Caco-2 (cell line): Measurements from ENCODE around the gene RAB11FIP5. TPM values are rescaled to one million over a fixed set of nuclear protein-coding genes. Genes with fewer than 3 reads are reported as not detected.

Experiments
- BruUV-seq: library from RNA; stranded (reverse); fragments of 400-500 nt; replicated peaks from 2 replicates; lab custom pipeline; 2021; lab: Mats Ljungman, UMichigan
- CTCF ChIA-PET: fragments of 300-600 bp; sonication (Branson Sonifier 250); formaldehyde crosslinking; loops from one replicate; lab custom pipeline; 2022; ENCODE audit warnings: antibody characterized with exemption; lab: Charles Lee
- POLR2A ChIA-PET: fragments of 300-600 bp; sonication (Branson Sonifier 250); formaldehyde crosslinking; loops from one replicate; lab custom pipeline; 2022; ENCODE audit warnings: antibody characterized with exemption; lab: Charles Lee
- DNase-seq, 2 experiments: peaks; one replicate each; pipeline versions ENCODE4 v3.0.0 to v3.0.0-alpha.2; 2020 to 2022
- H3K27me3 ChIP-seq: replicated peaks from 2 replicates; pipeline ENCODE4 v1.6.0; 2011; ENCODE audit warnings: low read length; ENCODE audit not compliant: control insufficient read depth, insufficient read depth
- H3K36me3 ChIP-seq: 2 replicates; pipeline ENCODE4 v1.5.1; 2011; ENCODE audit warnings: low read length; ENCODE audit not compliant: control insufficient read depth, insufficient read depth
- H3K4me1 ChIP-seq: fragments of 250-450 bp; sonication (Bioruptor Pico); 2 replicates; pipeline ENCODE4 v1.5.1; 2020; ENCODE audit warnings: mild to moderate bottlenecking
- H3K4me3 ChIP-seq: 2 replicates; pipeline ENCODE4 v1.5.1; 2011; ENCODE audit warnings: low read depth, mild to moderate bottlenecking, control low read depth, low read length
- H3K9me3 ChIP-seq: fragments of 250-450 bp; sonication (Bioruptor Pico); 2 replicates; pipeline ENCODE4 v1.5.1; 2020; ENCODE audit warnings: mild to moderate bottlenecking, moderate library complexity
- H3K27ac Mint-ChIP-seq: one replicate; pipeline ENCODE4 v1.8.0; 2022; ENCODE audit warnings: mixed read lengths; ENCODE audit not compliant: unreplicated experiment
- H3K27me3 Mint-ChIP-seq: one replicate; pipeline ENCODE4 v1.8.0; 2022; ENCODE audit warnings: mixed read lengths; ENCODE audit not compliant: insufficient read depth, unreplicated experiment
- H3K36me3 Mint-ChIP-seq: one replicate; pipeline ENCODE4 v1.8.0; 2022; ENCODE audit warnings: mild to moderate bottlenecking, mixed read lengths; ENCODE audit not compliant: insufficient read depth, unreplicated experiment
- H3K4me1 Mint-ChIP-seq: one replicate; pipeline ENCODE4 v1.8.0; 2022; ENCODE audit warnings: low read depth, mixed read lengths; ENCODE audit not compliant: unreplicated experiment
- H3K4me3 Mint-ChIP-seq: one replicate; pipeline ENCODE4 v1.8.0; 2022; ENCODE audit warnings: mild to moderate bottlenecking, moderate library complexity, mixed read lengths; ENCODE audit not compliant: unreplicated experiment
- H3K9me3 Mint-ChIP-seq: one replicate; pipeline ENCODE4 v1.8.0; 2022; ENCODE audit warnings: mixed read lengths; ENCODE audit not compliant: unreplicated experiment
- intact Hi-C: fragments of 100-400 bp; cut with micrococcal nuclease; formaldehyde crosslinking; loops from one replicate; pipeline ENCODE4 v1.10.0; 2022; ENCODE audit not compliant: unreplicated experiment
- total RNA-seq: library from RNA; stranded (reverse); gene quantifications from 2 replicates; pipeline ENCODE4 v1.2.3, GENCODE V29; 2022
- TF ChIP-seq, protein P1 (sequence below), 2 experiments: fragments of 200-600 bp in 1 of 2; IDR thresholded peaks; 1 replicate in 1 of 2; 2 replicates in 1 of 2; pipeline versions ENCODE4 v1.5.1 to v1.8.0; 2011 to 2022; ENCODE audit warnings: antibody characterized with exemption in 1 of 2, control low read depth in 1 of 2, inconsistent platforms in 1 of 2, low read depth in 1 of 2, low read length in 1 of 2, mild to moderate bottlenecking in 1 of 2, moderate library complexity in 1 of 2; ENCODE audit not compliant: insufficient read depth in 1 of 2, severe bottlenecking in 1 of 2, unreplicated experiment in 1 of 2

The RAB11FIP5 gene
- total RNA-seq, 1 experiment from 2014 or later = 17.3 TPM

DNA sequence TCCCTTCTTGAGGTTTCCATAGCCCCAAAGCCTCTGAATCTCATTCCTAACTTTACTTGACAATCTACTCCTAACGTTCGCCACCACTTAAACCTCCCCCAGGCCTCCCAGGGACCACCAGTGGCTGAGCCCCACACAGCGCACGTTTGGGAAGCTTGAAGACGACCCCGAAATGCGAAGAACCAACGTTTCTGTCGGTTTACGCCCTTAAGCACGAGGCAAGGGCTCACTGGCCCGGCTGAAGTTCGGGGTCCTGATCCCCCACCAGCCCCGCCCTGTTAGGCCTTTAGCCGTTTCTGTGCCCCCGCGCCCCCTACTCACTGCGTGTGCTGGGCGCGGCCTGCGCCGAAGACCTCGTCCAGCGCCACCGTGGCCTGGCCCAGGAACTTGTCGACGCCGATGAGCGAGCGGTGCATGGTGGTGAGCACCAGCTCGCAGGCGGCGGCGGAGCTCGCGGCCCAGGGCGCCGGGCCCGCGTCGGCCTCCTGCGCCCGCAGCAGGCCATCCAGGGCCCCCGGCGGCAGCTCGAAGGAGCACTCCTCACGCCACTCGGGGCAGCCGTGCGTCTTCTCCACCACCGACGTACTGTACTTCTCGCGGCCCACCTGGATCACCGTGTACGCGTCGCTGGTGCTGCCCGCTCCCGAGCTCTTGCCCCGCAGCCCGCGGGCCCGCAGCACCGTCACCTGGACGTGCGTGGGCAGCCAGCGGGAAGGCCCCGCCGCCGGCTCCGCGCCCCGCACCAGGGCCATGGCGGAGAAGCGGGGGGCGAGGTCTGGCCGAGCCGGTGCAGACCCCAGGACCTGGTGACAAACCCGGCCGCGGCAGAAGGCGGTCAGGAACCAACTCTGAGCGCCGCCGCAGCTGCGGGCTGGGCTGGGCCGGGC lies 479 bp downstream of the RAB11FIP5 start:
- peak overlapping the region; percentile 92 for H3K4me3 ChIP-seq
- H3K4me1 ChIP-seq = peaks cover 13% of the 10 kb centered on the region
- ChIA-PET POLR2A (interaction anchor here (0.6 kb wide), 1 partner anchor 25 kb away, joined by 4 read pairs; no protein-coding TSS in a partner anchor), CTCF (interaction anchor here (0.6 to 2.0 kb wide), 7 partner anchors 23 to 1555 kb away, joined by 3 to 14 read pairs (median 3); no protein-coding TSS in a partner anchor)
- Mint-ChIP-seq H3K9me3 (no peaks in the 10 kb centered on the region), H3K4me1 (peaks cover 15% of the 10 kb centered on the region), H3K27ac (peak overlapping the region; percentile 78), H3K27me3 (no peaks in the 10 kb centered on the region), H3K4me3 (peak overlapping the region; percentile 81), H3K36me3 (peaks cover 6% of the 10 kb centered on the region)
- no peaks in the 10 kb centered on the region; the same call in 1 of the 2 replicates for H3K36me3 ChIP-seq
- TF ChIP-seq, protein P1, sequence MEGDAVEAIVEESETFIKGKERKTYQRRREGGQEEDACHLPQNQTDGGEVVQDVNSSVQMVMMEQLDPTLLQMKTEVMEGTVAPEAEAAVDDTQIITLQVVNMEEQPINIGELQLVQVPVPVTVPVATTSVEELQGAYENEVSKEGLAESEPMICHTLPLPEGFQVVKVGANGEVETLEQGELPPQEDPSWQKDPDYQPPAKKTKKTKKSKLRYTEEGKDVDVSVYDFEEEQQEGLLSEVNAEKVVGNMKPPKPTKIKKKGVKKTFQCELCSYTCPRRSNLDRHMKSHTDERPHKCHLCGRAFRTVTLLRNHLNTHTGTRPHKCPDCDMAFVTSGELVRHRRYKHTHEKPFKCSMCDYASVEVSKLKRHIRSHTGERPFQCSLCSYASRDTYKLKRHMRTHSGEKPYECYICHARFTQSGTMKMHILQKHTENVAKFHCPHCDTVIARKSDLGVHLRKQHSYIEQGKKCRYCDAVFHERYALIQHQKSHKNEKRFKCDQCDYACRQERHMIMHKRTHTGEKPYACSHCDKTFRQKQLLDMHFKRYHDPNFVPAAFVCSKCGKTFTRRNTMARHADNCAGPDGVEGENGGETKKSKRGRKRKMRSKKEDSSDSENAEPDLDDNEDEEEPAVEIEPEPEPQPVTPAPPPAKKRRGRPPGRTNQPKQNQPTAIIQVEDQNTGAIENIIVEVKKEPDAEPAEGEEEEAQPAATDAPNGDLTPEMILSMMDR (IDR thresholded peaks at IDR 0.05; ENCODE audit: insufficient read depth in 1 of 2, low read depth in 1 of 2, low read length in 1 of 2, severe bottlenecking in 1 of 2, unreplicated experiment in 1 of 2) = no peak
- H3K27me3 ChIP-seq = no peaks in the 10 kb centered on the region; the same call in 1 of the 2 replicates
- H3K9me3 ChIP-seq = no peaks in the 10 kb centered on the region
- no TSS peak for BruUV-seq
- intact Hi-C loops = loop anchor here (2.0 to 5.0 kb wide), 2 partner anchors 27 to 195 kb away; partner anchors contain the start of gene EMX1
- peak in 1 of 2 experiments; percentile 62 for DNase-seq

DNA sequence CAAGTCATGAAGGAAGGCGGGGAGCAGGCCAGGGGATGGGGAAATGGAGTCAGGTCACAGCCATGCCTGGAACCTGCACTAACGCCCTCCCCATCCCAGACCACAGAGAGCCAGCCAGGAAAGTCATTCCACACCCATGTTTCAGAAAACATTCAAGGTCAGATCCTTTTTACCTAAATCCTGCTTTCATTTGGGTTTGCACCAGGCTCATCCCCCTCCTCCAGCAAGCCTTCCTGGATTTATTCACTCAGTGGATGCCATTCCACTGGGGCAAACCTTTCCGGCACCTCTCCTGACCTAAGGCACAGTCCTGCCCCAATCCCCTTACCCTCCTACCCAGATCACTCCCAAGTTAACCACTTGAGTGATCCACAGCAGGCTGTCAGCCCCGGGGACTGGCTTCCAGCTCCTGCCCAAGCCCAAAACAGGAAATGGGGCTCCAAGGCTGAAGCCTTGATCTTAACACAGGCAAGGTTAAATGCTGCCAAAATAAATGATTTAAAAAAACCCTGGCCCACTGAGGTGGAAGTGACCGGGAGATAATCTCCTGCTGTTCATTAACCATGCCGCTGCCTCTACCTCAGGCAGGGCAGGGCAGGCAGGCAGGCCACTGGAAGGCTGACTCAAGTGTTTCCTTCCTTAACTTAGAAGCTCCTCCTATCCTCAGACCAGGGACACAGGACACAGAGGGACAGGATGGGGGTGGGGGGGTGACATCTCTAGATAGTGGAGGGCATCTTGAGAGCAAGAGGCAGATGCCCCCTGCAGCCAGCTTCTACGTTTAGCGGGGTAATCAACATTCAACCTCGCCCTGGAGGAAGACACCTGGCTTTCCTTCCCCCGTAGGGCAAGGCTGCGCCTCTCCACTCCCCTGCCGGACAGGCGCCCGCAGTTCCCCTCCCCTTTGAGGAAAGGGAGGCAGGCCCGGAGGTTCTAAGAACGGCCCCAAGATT lies 1.4 kb downstream of the RAB11FIP5 start:
- TF ChIP-seq, protein P1 (IDR thresholded peaks at IDR 0.05; ENCODE audit: insufficient read depth in 1 of 2, low read depth in 1 of 2, low read length in 1 of 2, severe bottlenecking in 1 of 2, unreplicated experiment in 1 of 2) = no peak
- no peaks in the 10 kb centered on the region; the same call in 1 of the 2 replicates for H3K36me3 ChIP-seq
- Mint-ChIP-seq H3K4me1 (peaks cover 15% of the 10 kb centered on the region), H3K27ac (peak overlapping the region; percentile 78), H3K9me3 (no peaks in the 10 kb centered on the region), H3K4me3 (peak overlapping the region; percentile 81), H3K27me3 (no peaks in the 10 kb centered on the region), H3K36me3 (peaks cover 6% of the 10 kb centered on the region)
- no peaks in the 10 kb centered on the region for H3K9me3 ChIP-seq
- ChIA-PET POLR2A (interaction anchor here (0.6 kb wide), 1 partner anchor 25 kb away, joined by 4 read pairs; no protein-coding TSS in a partner anchor), CTCF (interaction anchor here (0.6 to 2.0 kb wide), 5 partner anchors 19 to 213 kb away, joined by 3 to 14 read pairs (median 4); no protein-coding TSS in a partner anchor)
- intact Hi-C loops = loop anchor here (2.0 to 5.0 kb wide), 2 partner anchors 27 to 194 kb away; partner anchors contain the start of gene EMX1
- H3K27me3 ChIP-seq = no peaks in the 10 kb centered on the region; the same call in 1 of the 2 replicates
- H3K4me3 ChIP-seq = peak overlapping the region; percentile 92
- no TSS peak for BruUV-seq
- peaks cover 13% of the 10 kb centered on the region for H3K4me1 ChIP-seq
- peak; percentile 57 to 63 for DNase-seq
